Endometrial microvascular endothelial cells (primary cell): ENCODE results near the gene HHAT. TPM values are rescaled to one million over a fixed set of nuclear protein-coding genes. Genes with fewer than 3 reads are reported as not detected.
"Not testable (repeated sequence)": the region's sequence is repeated elsewhere in the genome, so short reads cannot be mapped to it uniquely, and the experiment has no call there.

Source experiments
- in situ Hi-C: cut with HindIII; loops from 2 replicates; pipeline ENCODE4 v1.10.0; 2017; ENCODE audit warnings: low sequenced_read_pairs, low pct_unique_long_range_greater_than_20kb; ENCODE audit errors: inconsistent ontology term
- total RNA-seq: library from RNA; depleted of rRNA; stranded (reverse); fragments of >200 nt; gene quantifications from one replicate; pipeline ENCODE4 v1.2.3, GENCODE V29; 2015; ENCODE audit errors: inconsistent ontology term

The HHAT gene
- total RNA-seq, 1 donor from 2014 or later, result 1.6 TPM

DNA sequence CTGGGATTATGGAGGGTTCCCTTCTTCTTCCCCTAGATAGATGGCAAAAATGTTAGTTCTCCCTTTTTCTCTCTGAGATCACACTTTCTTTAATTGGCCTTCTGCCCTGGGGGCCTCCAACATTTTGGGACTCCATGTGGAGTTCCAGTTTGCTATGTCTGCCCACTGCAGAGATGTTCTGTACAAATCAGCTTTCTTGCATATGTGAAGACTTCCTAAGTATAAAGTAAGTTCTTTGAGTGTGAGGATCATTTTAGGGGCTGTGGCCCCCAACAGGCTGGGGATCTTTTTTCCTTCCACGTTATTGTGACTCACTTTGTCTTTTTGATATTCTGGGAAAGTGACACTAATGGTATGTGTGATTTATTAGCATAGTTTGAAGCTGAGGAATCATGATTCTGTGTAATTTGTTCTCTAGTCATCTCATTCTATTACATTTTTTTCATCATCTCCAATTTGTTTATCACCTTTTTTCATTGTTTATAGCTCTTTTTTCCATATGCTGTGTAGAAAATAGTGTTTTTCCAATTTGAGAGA lies 48.2 kb downstream of the HHAT start:
- in situ Hi-C loops, result no loop called here

GRCh38 chr1:210377731-210378333 lies 49.1 kb downstream of the HHAT start:
- in situ Hi-C loops, result no loop called here

DNA sequence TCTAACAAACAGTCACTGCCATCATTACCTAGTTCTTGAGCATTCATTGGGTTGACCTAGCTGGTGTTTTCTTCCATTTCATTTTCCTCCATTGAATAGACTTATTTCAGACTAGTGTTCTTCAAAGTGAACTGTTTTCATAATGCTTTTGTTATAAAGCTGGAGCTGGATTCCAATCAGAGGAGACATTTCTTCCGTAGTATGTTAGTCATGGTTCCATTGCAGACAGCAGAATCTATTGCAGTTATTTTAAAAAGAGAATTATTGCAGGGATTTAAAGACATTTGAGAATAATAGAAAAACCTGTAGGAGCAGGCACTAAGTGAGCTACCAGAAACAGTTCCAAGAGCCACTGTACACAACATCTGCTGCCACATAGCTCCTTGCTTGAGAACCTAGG lies 50.0 kb downstream of the HHAT start:
- in situ Hi-C loops, result no loop called here

DNA sequence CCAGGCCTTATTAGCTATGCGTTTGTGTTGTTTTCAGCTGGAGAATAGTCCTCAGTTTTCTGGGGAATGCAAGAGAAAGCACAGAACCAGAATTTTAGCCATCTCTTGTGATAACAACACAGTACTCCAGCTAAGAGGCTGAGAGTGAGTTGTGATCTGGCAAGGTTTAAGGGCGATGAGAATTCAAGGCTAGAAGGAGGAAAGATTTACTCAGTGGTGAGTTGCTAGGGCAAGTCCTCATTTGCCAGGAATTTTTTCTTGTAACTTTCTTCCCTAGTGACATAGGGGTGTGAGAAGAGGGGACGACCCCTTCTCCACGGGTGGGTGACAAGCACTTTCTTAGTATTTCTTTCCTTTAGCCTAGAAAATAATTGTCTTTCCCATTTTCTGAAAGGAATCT lies 53.2 kb downstream of the HHAT start:
- in situ Hi-C loops, result no loop called here

DNA sequence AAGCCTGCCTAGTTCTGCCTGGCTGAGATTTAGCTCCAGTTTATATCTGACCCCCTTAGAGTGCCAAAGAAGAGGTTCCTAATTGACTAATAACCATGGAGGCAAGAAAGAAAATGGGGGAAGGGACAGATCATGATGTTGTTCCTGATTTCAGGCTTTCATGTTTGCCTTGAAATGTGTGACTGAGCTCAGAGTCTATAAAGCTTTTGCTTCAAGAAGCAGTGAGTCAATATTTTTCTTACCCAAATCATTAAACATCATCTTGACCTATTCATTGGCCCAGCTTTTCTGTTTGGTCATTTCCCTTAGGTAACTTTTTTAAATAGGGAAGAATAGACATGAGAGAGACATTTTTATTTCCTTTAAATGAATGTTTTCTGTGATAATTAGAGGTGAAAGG lies 55.9 kb downstream of the HHAT start:
- in situ Hi-C loops, result no loop called here

DNA sequence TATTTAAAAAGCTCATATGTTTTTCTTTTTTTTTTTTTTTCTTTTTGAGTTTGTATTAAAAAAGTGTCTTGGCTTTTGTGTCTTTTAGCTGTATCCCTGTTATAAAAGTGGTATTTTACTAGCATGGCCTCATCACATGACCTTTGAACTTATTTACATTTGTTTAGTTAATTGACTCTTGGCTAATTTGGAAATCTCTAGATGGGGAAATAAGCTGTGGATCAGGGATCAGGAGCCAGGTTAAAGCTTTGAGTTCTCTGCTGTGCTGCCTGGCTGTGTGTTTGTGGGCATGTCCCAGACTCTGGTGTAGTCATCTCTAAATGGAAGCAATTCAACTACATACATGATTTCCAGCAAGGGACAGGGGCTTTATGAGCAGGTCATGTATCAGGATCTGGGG lies 56.5 kb downstream of the HHAT start:
- in situ Hi-C loops, result no loop called here

GRCh38 chr1:210394281-210394821 lies 65.6 kb downstream of the HHAT start:
- in situ Hi-C loops, result no loop called here

- in situ Hi-C loops, result no loop called here
Observed at GRCh38 chr1:210396541-210396940, 67.8 kb downstream of the HHAT start.

GRCh38 chr1:210397252-210397651 lies 68.5 kb downstream of the HHAT start:
- in situ Hi-C loops, result no loop called here

GRCh38 chr1:210397681-210398080 lies 69.0 kb downstream of the HHAT start:
- in situ Hi-C loops, result no loop called here

DNA sequence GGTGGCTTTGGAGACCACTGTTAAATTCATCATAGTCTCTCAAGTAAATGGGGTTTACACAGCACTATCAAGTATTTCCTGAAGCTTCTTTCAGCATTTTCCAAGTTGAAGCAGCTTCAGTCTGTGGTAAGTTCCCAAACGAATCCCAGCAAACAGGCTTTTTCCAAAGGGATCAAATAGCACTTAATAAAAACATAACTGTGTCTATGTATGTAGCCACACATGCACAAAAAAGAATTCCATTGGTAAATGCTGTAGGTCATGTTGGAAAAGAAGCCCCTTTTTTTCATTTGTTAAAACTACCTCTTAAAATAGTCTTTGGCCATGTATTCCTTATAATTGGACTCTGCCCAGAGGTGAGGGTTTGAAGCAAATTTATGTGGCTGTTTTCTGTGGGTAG lies 69.8 kb downstream of the HHAT start:
- in situ Hi-C loops, result no loop called here

DNA sequence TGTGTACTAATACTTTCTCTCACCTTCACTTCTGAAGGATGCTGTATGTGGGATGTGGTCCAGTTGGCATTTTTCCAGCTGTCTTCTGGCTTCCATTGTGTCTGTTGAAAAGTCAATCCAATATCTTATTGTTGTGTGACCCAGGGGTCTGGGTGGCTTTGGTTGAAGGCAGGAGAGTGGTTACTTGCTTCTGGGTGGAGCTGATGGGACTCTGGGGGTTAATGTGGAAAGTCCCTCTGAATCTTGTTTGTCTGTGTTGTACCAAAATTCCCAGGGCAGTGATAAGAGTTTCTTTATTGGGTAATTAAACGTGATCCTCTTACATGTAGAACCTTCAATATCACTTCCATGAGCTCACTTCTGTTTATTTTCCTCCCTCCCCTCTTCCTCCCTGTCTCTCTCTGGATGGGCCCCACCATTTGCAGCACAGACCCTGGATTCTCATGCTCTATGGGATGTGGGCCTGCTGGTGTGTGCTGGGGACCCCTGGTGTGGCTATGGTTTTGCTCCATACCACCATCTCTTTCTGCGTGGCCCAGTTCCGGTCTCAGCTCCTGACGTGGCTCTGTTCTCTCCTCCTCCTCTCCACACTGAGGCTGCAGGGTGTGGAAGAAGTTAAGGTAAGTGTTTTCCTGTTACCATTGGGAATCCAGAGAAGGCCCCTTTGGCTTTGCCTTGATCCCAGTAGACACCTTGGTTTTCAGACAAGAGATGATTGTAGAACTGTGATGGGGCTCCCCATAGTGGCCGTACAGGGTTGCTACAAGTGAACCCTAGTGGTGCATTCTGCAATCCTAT lies 71.5 kb downstream of the HHAT start:
- in situ Hi-C loops, result no loop called here

DNA sequence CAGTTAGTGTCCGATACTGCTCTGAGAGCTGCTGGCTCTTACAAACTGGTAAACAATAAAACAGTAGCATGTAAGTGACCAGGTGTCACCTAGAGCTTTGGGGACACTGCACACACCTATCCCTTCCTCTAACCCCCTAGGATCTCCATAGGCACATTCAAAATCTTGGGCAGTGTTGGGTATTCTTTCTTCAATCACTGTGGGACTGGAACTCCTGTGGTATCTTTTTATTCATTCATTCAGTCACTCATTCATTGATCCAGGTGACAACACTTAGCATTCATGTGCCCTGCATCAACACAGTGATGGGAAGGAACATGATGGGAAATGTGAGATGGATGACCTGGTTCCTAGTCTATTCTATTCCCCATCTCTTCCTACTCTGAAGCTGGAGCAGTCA lies 73.9 kb downstream of the HHAT start:
- in situ Hi-C loops, result no loop called here

GRCh38 chr1:210405316-210405715 lies 76.6 kb downstream of the HHAT start:
- in situ Hi-C loops, result no loop called here

GRCh38 chr1:210406341-210406740 lies 77.6 kb downstream of the HHAT start:
- in situ Hi-C loops, result not testable (repeated sequence)

DNA sequence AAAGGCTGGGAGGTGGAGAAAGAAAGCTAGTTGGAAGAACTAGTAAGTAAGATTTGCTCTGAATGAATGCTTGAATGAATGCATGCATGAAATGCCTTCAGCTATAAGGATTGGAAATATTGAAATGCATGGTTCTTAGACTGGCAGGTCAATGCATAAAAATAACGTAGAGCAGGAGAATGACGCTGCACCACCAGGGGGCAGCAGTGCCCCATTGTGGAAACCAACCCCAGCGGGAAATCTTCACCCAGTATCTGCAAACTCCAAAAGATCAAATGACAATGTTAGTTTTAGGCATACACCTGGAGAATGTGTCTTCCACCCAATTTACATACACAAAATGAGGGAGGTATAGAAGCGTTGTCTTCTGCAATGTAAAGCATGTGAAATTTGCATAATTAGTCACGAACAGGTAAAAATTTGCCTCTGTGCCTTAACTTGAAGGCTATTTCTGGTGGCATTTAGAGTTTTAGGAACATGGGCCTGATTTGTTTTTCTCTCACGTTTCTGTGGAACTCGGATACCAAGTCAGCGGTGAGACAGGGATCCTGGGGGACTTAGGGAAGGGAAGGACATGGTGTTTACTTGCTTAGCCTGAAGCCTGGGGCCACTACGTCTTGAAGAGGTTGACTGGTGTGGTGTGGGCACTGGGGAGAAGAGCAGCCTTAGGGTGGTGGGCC lies 78.6 kb downstream of the HHAT start:
- in situ Hi-C loops, result no loop called here

- in situ Hi-C loops, result no loop called here
Observed at GRCh38 chr1:210407887-210408252, 79.2 kb downstream of the HHAT start.

GRCh38 chr1:210412240-210412639 lies 83.5 kb downstream of the HHAT start:
- in situ Hi-C loops, result no loop called here

GRCh38 chr1:210413951-210414350 lies 85.2 kb downstream of the HHAT start:
- in situ Hi-C loops, result no loop called here
